GM20000 (cell line): ENCODE measurements around the gene EIF3D.
A peak's percentile ranks its signal among the peaks of the same experiment; 100 is the strongest.

Experiments used
- DNase-seq: peaks from one replicate; pipeline ENCODE4 v3.0.0; 2012; ENCODE audit warnings: low spot score
- TF ChIP-seq, protein P1 (sequence below): IDR thresholded peaks from 2 replicates; pipeline ENCODE4 v1.5.1; 2012; ENCODE audit warnings: mild to moderate bottlenecking, control low read depth; ENCODE audit errors: extremely low read depth, missing control alignments

The EIF3D gene

DNA sequence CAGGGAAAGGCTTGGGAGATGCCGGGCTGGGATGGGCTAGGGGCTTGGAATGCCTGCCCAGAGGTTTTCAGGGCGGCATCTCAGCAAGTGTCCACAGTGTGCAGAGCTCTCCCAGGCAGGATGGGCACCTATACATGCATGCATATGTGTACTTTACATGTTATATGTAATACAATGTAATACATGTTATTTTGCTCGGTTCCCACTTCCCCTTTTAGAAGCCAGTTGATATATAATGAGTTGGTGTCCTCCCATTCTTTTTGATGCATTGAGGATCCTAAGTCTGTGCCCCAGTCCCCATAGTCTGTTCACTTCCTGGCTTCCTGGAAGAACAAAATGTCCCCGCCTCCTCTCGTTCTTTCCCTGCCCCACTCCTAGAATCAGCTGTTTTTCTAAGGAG is 20.1 kb upstream of the EIF3D start:
- DNase-seq = no peak
- TF ChIP-seq, protein P1, sequence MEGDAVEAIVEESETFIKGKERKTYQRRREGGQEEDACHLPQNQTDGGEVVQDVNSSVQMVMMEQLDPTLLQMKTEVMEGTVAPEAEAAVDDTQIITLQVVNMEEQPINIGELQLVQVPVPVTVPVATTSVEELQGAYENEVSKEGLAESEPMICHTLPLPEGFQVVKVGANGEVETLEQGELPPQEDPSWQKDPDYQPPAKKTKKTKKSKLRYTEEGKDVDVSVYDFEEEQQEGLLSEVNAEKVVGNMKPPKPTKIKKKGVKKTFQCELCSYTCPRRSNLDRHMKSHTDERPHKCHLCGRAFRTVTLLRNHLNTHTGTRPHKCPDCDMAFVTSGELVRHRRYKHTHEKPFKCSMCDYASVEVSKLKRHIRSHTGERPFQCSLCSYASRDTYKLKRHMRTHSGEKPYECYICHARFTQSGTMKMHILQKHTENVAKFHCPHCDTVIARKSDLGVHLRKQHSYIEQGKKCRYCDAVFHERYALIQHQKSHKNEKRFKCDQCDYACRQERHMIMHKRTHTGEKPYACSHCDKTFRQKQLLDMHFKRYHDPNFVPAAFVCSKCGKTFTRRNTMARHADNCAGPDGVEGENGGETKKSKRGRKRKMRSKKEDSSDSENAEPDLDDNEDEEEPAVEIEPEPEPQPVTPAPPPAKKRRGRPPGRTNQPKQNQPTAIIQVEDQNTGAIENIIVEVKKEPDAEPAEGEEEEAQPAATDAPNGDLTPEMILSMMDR = no peak

DNA sequence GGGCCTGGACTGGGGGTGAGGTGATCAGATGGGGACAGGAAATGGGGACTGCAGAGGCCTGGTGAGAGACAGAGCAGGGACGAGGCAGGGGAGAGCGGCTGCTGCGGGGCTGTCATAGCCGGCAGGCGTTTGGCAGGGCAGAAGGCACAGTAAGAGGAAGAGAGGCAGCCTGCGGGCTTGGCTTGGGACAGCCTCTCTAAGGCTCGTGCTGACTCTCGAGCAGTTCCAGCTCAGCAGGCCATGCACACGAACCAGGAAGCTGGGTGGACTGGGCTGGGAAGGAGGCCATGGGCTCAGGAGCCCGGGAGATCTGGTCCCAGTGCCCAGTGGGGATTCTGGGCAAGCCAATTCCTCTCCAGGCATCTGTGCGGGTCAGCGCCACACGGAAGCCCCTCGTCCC is 19.6 kb upstream of the EIF3D start:
- DNase-seq = no peak
- TF ChIP-seq, protein P1 = no peak

DNA sequence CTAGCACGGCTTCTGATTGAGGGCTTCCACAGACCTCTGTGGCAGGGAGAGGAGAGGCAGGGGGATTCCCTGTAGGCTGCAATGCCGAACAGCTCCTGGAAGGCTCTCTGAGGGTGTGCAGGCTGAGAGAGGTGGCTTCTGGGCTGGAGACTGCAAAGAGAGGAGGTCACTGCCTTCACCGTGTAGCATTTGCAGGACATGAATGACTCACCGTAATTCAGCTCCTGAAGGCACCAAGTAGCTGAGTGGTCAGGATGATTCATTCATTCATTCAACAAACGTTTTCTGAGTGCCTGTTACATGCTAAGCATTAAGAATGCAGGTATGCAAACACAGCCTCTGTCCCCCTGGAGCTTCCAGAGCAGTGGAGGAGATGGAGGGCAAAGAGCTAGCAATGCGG is 18.0 kb upstream of the EIF3D start:
- no peak for DNase-seq
- TF ChIP-seq, protein P1 = no peak

DNA sequence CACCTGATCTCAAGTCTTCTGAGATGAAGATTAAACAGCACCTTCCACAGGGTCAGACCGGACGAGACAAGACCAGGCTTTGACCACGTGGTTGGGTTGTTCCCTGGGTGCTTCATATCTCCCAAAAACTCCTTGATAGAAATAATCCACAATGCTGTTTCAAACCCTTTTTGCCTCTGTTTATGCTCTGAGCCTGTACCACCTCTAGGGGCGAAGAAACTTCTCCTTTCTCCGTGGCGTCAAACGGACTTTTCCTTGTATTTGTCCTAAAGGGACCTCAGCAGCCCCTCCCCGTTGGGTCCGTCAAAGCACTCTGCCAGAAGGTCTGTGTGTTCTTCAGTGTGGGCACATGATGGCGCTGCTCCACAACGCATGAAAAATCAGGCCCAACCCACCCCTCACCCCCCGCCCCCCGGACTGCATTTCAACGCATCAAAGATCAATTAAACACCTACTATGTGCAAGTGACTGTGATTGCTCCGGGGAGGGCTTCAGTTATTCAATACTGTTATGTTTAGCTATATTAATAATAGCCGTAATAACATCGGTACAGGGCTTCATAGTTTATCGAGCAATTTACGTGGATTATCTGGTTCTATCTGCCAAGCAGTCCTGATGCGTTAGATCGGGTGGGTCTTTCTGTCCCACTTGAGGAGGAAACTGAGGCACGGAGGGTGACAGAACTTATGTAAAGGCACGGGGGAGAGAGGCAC is 17.3 kb upstream of the EIF3D start:
- TF ChIP-seq, protein P1 = peak; percentile 27
- DNase-seq = peak; percentile 60

DNA sequence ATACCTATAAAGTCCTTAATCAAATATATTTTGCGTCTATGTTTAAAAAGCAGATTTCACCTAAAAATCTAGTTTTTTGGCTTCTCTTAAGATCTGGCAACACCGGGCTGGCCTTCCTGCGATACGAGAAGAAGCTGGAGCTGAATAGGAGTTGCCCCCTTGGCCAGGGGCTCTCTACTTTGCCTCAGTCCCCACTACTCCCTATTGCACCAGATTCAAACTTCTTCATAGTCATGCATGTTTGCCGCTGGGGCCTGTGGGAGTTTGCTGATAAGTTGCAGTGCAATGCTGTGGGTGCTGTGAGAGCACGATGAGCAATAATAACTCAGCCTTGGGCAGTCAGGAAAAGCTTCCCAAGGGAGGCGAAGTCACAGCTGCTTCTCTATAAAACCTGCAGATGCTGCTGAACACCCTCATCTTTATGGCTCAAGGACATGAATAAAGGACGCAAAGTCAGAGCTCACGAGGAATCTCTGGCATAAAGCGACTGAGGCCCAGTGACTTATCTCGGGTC is 15.2 kb upstream of the EIF3D start:
- TF ChIP-seq, protein P1 = no peak
- no peak for DNase-seq

DNA sequence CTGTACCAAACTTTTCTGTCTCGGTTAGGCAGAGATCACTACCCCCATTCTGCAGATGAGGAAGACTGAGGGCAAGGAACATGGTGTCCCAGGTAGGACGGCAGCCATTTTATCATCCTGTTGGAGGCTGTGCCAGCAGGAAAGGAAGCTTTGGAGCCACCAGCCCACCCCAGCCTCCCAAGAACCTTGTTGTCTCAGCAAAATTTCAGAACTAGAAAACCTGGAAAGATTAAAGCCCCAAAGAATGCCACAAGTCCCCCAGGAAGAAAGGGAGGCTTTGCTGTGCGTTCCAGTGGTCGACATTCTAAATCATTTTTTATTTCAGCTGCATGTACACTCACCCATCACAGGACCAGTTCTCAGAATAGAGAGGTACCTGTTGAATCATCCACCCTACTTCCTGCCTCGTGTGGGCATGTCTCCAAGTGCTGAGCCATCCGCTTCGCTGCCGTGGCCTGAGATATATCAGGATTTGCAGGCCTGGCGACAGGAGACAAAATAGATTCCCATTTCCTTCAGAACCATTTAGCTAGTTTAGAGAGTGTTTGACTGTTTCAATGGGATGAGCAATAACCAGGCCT is 13.0 kb upstream of the EIF3D start:
- TF ChIP-seq, protein P1 = no peak
- DNase-seq = no peak

DNA sequence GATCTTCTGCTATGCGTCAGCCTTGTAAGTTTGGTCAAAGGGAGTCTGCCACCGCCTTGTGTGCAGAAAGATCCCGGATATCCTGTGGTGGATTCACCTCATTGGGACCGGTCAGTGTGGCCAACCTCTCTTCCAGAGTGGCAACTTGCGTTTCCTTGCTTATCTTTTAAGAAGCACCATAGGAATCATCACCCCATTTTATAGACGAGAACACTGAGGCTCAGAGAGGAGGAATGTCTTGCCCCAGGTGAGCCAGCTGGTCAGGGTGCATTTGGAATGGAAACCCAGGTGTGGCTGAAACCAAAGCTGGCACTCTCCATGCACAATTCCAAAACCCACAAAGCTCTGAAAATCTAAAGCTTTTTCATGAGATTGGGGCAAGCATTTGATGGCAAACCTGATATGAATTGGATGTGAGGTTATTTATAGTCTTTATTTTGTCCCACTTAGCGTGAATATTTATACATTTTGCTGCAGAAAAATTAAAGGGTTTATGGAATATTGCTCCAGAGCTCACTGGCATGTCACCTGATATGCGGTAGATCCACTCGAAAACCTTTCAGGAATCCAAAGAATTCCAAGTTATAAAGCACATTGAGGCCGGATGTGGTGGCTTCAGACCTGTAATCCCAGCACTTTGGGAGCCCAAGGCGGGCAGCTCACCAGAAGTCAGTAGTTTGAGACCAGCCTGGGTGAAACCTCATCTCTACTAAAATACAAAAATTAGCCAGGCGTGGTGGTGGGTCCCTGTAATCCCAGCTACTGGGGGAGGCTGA is 12.1 kb upstream of the EIF3D start:
- TF ChIP-seq, protein P1 = no peak
- DNase-seq = no peak
